Forelimb muscle (tissue), 1 donor: ENCODE results near the gene FCHO1. TPM values are rescaled to one million over a fixed set of nuclear protein-coding genes. Genes with fewer than 3 reads are reported as not detected.
A peak's percentile ranks its signal among the peaks of the same experiment; 100 is the strongest.

Source experiments
- DNase-seq: peaks from one replicate; pipeline ENCODE4 v3.0.0-alpha.2; 2013; ENCODE audit warnings: low read depth
- polyA plus RNA-seq: library from polyadenylated mRNA; unstranded; fragments of 120-200 nt; gene quantifications from one replicate; pipeline ENCODE4 v1.2.1, GENCODE V29; 2013; ENCODE audit not compliant: insufficient read length

Gene FCHO1
- polyA plus RNA-seq, 1 donor = 0.83 TPM

- DNase-seq = no peak
Measured at GRCh38 chr19:17733127-17733526, 18.1 kb upstream of the FCHO1 start.

DNA sequence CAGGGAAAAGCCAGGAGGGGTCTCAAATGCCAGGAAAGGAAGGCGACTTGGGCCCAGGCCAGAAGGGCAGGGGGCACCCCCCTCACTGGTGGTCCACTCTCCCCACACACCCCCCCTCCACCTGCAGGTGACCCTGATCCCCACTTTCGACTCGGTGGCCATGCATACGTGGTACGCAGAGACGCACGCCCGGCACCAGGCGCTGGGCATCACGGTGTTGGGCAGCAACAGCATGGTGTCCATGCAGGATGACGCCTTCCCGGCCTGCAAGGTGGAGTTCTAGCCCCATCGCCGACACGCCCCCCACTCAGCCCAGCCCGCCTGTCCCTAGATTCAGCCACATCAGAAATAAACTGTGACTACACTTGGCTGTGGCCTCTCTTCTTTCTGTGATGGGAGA is 17.1 kb upstream of the FCHO1 start:
- no peak for DNase-seq

DNA sequence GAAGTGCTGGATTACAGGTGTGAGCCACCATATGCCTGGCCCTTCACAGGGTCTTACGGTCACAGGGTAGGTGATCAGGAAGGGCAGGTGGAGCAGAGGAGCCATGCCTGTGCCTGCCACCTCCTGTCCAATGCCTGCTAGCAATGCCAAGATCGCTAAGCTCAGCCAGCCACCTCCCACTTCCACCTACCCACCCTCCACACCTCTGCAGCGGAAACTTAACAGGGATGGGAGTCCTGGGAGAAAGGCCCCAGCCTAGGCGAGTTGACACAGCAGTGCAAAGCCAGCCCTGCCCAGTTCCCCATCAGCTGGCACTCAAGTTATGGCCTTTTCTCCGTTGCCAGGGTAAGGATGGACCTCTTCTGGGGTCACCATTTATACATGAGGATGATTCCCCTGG is 15.9 kb upstream of the FCHO1 start:
- DNase-seq = no peak

GRCh38 chr19:17737690-17738153 is 13.6 kb upstream of the FCHO1 start:
- no peak for DNase-seq

GRCh38 chr19:17739121-17739875 is 12.0 kb upstream of the FCHO1 start:
- no peak for DNase-seq

GRCh38 chr19:17741456-17741855 is 9.8 kb upstream of the FCHO1 start:
- DNase-seq = no peak

- no peak for DNase-seq
Measured at GRCh38 chr19:17743874-17744580, 7.2 kb upstream of the FCHO1 start.

DNA sequence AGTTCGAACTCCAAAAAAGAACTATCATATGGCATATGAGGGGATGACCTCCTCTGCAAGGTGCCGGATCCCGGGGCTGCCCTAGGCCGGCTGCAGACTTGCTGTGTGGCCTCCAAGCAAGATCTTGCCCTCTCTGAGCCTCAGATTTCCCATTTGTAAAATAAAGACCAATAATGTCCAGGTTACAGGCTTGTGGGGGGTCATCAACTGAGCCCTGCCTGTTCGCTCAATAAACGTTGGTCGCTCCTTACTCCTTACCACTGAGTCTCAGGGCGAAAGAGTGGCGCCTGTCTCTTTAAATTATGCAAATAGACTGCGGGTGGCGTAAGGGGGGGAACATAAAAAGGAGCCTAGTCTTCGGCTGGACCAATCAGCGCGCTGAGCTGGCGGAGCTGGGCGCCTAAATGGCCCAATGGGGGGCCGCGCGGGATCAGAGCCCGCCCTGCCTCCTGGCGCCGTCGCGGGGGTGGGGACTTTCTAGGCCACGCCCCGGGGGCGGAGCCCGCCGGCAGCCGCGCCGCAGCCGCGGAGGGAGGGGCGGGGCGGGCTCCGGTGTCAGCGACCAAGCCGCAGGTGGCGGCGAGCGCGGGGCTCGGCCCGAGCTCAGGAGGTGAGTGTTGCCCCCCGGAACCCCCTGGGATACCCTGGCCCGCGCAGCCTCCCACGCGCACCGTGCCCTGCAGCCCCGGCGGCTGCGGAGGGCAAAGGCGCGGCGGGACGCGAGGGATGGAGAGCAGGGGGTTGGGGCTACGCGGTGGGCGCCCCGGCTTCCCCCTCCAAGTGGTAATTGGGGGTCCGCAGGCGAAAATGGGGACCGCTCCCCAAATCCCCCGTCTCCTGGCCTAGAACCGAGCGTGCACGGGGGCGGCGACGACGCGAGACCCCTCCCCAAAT is 3.8 kb upstream of the FCHO1 start:
- peak; percentile 52 for DNase-seq

- no peak for DNase-seq
Measured at GRCh38 chr19:17748884-17749638, 2.2 kb upstream of the FCHO1 start.

- no peak for DNase-seq
Measured at GRCh38 chr19:17749912-17750317, 1.4 kb upstream of the FCHO1 start.

GRCh38 chr19:17751912-17752273 is 616 bp downstream of the FCHO1 start:
- no peak for DNase-seq

GRCh38 chr19:17752865-17753639 is 1.8 kb downstream of the FCHO1 start:
- DNase-seq = no peak

GRCh38 chr19:17753976-17754375 is 2.7 kb downstream of the FCHO1 start:
- DNase-seq = no peak

DNA sequence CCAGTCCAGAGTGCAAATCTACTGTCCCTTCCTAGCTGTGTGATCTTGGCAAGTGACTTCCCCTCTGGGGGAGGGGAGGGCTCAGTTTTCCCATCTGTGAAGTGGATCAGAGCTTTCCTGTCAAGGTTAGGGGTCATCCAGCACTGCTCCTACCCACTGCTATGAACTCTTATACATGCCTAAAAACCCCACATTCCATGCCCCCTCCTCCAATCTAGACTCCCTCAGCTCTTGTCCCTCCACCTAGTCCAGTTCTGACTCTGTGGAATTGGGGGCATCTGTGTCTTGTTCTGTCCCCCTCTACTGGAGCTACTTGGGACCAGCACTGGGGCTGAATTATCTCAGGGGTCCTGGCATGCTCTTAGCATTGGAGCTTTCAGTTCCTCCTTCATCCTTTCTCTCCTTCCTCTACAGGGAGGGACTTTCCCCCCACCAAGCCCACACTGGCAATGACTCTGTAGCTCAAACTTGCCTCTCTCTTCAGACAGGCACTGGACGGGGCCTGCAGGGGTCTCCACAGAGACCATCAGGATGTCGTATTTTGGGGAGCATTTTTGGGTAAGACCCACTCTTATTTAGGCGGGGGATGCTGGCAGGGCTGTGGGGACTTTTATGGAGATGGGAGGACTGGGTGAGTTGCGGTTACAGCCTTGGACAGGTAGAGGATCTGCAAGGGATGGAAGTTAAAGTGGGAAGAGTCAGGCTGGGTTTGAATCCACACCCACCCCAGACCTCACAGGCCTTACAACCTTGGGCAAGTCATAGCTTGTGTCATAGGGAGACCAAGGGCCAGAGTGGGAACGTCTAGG is 3.6 kb downstream of the FCHO1 start:
- no peak for DNase-seq

DNA sequence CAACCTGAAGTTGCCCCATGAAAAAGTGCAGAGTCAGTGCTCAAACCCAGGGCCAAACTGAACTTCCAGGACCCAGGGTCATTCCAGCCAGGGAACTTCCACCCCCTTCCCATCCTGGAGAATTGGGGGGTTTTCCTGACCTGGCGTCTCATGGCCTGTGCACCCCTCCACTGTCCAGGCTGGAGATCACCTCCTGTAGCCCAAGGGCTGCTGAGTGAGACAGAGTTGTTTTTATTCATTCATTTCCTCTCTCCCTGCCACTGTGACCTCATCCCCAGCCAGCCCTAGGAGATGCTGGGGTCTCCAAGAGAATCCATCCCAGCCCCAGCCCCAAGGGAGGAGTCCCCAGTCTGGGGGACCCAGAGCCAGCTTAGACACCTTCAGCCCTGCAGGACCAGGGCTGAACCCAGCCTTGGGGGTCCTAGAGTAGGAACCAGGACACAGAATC is 4.2 kb downstream of the FCHO1 start:
- DNase-seq = no peak

DNA sequence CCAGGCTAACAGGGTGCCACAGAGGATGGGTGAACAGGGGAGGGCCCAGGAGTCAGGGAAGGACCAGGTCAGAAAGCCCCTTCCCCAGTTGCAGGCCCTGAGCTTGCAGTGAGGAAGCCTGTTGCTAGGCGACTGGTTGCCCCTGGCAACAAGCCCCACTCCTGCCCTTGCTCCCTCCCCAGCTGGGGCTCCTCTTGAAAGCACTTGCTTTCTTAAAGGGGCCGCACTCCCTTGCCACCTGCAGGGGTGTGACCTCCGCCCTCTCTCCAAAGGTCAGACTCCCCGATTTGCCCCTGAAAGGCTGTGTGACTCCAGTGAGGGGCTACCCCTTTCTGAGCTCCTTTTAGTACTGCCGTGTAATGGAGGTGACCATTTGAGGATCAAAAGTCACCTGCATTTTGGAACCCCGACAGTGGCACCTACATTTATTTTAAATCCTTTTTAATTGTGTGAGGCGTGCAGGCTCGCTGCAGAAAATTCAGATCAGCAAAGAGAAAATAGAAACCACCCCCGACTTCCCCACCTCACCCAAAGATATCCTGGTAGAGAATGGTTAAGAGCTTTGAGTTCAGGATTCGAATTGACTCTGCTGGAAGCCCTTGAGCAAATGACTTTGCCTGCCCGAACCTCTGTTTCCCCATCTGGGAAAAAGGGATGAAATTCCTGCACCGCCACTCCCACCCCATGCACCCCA is 4.8 kb downstream of the FCHO1 start:
- no peak for DNase-seq

DNA sequence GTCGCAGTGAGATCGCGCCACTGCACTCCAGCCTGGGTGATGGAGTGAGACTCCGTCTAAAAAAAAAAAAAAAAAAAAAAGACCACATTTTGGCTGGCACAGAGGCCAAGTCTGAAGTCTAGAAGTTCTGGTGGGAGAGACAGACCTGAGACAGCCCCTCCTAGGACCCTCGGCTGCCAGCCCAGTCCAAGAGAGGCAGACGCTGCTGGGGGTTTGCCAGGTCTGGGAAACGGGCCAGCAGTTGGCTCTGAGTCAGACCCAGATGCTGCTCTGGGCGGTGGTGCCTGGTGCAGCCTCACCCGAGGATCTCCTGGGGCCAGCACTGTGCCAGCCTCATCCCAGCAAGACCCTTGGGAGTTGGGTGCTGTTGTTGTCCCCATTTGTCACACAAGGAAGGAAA is 5.8 kb downstream of the FCHO1 start:
- no peak for DNase-seq

DNA sequence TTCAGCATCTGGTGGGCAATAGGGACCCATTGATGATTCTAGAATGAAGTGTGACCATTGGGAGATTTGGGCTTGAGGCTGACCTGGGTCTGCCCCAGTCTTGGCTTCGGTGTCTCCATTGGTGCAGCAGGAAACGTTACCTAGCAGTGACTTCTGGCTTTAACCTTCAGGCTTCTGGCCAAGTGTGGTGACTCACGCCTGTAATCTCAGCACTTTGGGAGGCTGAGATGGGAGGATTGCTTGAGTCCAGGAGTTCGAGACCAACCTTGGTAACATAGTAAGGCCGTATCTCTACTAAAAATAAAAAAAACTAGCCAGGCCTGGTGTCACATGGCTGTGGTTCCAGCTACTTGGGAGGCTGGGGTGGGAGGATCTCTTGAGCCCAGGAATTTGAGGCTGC is 7.2 kb downstream of the FCHO1 start:
- no peak for DNase-seq

DNA sequence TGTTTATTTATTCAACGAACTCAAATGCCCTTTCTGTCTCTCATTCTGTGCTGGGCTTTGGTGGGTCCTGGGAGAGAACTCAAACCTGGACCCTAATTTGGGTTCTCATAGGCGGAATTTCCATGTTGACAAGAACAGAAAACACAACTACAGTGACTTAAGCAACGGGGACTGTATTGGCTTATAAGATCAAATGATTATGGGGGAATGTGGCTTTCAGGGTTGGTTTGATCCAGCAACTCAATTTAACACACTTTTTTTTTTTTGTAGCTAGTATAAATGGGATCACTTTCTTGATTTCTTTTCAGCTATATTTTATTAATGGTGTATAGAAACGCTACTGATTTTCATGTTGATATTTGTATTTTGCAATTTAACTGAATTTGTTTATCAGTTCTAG is 9.9 kb downstream of the FCHO1 start:
- DNase-seq = no peak
